NCI-H146 (cell line): ENCODE results near the gene PPFIA4.

Experiments
- DNase-seq: peaks from one replicate; lab custom pipeline; 2025; lab: John Stamatoyannopoulos, UW

Gene PPFIA4

GRCh38 chr1:203126866-203127665 is 100.8 kb downstream of the PPFIA4 start:
- no peak for DNase-seq

- peak; percentile 72 for DNase-seq
These were observed 101.6 kb downstream of the PPFIA4 start, which contains the start of gene ADORA1 for GRCh38 chr1:203127666-203128430. Gene ADORA1, plus strand, starts transcription at chr1:203127726. Its CDS starts 1,116 bp downstream, at chr1:203128842.

GRCh38 chr1:203128431-203128715 is 102.1 kb downstream of the PPFIA4 start:
- no peak for DNase-seq
